GM12874 (cell line): Measurements from ENCODE around the gene BTN2A1.

Experiments used
- TF ChIP-seq, protein P1 (sequence below): IDR thresholded peaks from 2 replicates; pipeline ENCODE4 v1.5.1; 2011; ENCODE audit warnings: low read depth, mild to moderate bottlenecking, control low read depth, low read length, moderate library complexity; ENCODE audit not compliant: insufficient read depth

The BTN2A1 gene

GRCh38 chr6:26507658-26508057, 49.9 kb downstream of the BTN2A1 start:
- TF ChIP-seq, protein P1, sequence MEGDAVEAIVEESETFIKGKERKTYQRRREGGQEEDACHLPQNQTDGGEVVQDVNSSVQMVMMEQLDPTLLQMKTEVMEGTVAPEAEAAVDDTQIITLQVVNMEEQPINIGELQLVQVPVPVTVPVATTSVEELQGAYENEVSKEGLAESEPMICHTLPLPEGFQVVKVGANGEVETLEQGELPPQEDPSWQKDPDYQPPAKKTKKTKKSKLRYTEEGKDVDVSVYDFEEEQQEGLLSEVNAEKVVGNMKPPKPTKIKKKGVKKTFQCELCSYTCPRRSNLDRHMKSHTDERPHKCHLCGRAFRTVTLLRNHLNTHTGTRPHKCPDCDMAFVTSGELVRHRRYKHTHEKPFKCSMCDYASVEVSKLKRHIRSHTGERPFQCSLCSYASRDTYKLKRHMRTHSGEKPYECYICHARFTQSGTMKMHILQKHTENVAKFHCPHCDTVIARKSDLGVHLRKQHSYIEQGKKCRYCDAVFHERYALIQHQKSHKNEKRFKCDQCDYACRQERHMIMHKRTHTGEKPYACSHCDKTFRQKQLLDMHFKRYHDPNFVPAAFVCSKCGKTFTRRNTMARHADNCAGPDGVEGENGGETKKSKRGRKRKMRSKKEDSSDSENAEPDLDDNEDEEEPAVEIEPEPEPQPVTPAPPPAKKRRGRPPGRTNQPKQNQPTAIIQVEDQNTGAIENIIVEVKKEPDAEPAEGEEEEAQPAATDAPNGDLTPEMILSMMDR: no peak

GRCh38 chr6:26514984-26515383, 57.2 kb downstream of the BTN2A1 start:
- TF ChIP-seq, protein P1: no peak

DNA sequence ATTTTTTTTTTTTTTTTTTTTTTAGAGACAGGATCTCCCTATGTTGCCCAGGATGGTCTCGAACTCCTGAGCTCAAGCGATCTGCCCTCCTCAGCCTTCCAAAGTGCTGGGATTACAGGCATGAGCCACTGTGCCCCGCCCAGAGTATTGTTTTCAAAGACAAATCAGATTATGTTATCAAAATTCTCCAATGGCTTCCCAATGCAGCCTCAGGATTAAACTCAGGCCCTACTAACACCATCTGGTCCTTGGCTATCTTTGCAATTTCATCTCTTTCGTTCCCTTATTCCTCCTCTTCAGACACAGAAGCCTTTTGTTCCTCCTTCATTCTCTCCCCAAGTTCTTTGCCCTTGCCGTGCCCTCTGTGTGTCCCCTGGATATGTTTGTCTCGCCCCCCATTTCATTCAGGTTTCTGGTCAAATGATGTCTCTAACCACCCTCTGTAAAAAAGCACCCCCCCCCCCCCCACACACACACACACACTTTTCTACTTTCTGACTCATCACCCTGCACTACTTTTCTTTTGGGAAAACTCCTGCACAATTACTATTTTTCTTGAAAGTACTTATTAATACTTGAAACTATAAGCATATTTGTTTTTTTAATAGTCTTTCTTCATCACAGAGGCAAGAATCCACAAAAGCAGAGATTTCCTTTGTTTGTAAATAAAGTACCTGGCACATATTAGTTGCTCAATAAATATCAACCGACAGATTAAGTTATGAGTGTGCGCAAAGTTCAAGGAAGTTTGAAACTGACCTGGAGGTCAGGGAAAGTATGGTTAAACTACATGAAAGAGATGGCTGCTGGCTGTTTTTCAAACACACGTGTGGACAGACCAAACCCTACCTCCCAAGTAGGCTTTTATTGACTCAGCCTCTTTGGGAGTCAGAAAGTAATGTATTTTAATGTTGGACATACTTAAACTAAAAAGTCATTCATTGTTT, 59.0 kb downstream of the BTN2A1 start:
- TF ChIP-seq, protein P1: no peak
